ENCODE results near the gene ANO7.
A peak's percentile ranks its signal among the peaks of the same experiment; 100 is the strongest.

ANO7 gene

GRCh38 chr2:241263061-241263460 is 74.6 kb downstream of the ANO7 start:
- Histone ChIP-seq H3K4me3 (no peak overlapping the region), H3K27ac (no peak overlapping the region)

- no peak overlapping the region for H3K4me3 ChIP-seq
Measured at GRCh38 chr2:241265506-241265905, 77.0 kb downstream of the ANO7 start.

GRCh38 chr2:241267249-241268067 is 79.0 kb downstream of the ANO7 start:
- H3K4me3 ChIP-seq, result no peak overlapping the region
- H3K27ac ChIP-seq, result no peak overlapping the region

More at GRCh38 chr2:241265506-241265905, 77.0 kb downstream of the ANO7 start:
- H3K27ac ChIP-seq, result no peak overlapping the region

GRCh38 chr2:241268306-241268705 is 79.8 kb downstream of the ANO7 start:
- no peak overlapping the region for H3K4me3 ChIP-seq
- no peak overlapping the region for H3K27ac ChIP-seq

- no peak overlapping the region for H3K4me3 ChIP-seq
- peak overlapping the region in 1 of 21 experiments; percentile 34 for H3K27ac ChIP-seq
Measured at GRCh38 chr2:241268716-241269445, 80.4 kb downstream of the ANO7 start.

- peak overlapping the region in 2 of 7 experiments; percentile 9 to 92 for H3K4me3 ChIP-seq
- H3K27ac ChIP-seq, result peak overlapping the region in 5 of 21 experiments; percentile 14 to 99 (median 94)
Measured at GRCh38 chr2:241269707-241270520, 81.4 kb downstream of the ANO7 start.

GRCh38 chr2:241270531-241270930 is 82.1 kb downstream of the ANO7 start:
- Histone ChIP-seq H3K27ac (peak overlapping the region in 8 of 21 experiments; percentile 14 to 99 (median 96)), H3K4me3 (peak overlapping the region in 4 of 7 experiments; percentile 92 to 99 (median 96))

- Histone ChIP-seq H3K27ac (peak overlapping the region; percentile 85 to 99 (median 94)), H3K4me3 (peak overlapping the region; percentile 87 to 99 (median 94))
Measured at GRCh38 chr2:241271706-241272302, 83.3 kb downstream of the ANO7 start.

- peak overlapping the region; percentile 85 to 99 (median 94) for H3K27ac ChIP-seq
- peak overlapping the region; percentile 87 to 99 (median 94) for H3K4me3 ChIP-seq
Measured at GRCh38 chr2:241272303-241273209, 84.1 kb downstream of the ANO7 start.

- Histone ChIP-seq H3K4me3 (peak overlapping the region; percentile 87 to 99 (median 94)), H3K27ac (peak overlapping the region in 18 of 21 experiments; percentile 85 to 99 (median 94))
Measured at GRCh38 chr2:241273210-241274020, 84.9 kb downstream of the ANO7 start.

GRCh38 chr2:241274127-241274526 is 85.7 kb downstream of the ANO7 start:
- Histone ChIP-seq H3K27ac (no peak overlapping the region), H3K4me3 (no peak overlapping the region)

Measured in skin epidermis (tissue), 12 donors.